ENCODE measurements around the gene LIPH.
A peak's percentile ranks its signal among the peaks of the same experiment; 100 is the strongest.

LIPH gene

DNA sequence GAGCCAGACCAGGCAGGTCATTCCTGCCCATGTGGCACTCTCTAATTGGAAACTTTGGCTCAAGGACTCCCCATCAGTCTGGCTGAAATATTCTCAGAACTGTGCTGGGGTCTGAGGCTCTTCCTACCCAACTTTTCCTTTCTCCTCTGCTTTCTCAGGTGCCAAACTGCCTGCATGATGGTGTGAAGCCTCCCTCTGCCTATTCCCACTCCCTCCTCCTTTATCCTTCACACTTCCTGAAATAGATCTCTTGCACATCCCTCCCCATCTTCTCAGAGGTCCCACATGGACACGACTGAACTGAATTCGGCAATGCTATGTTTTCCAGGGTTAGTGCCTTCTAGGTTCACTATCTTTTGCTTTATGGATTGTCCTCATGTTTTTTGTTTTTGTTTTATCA lies 12.5 kb downstream of the LIPH start:
- DNase-seq, result no peak

DNA sequence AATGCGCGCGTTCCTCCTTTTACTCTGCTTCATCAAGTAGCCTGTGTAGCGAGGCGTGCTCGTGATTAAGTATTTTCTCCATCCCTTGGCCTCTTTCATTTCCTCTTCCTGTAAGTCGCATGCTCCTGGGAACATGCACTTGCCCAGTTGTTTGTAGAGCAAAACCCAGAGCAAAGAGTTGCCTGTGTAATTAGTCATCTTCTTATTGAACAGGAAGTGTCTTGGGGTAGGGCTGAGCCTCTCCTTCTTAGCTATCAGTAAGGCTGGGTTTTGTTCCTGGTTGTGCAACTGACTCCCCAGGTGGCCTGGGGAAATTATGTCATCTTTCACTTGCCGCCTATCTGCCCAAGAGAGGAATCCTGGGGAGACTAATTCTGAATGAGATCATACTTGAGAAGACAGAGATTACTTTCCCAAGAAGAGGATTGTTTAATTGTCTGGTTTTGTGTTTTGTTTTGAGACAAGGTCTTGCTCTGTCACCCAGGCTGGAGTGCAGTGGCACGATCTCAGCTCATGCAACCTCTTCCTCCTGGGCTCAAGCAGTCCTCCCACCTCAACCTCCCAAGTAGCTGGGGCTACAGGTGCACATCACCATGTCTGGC lies 14.9 kb downstream of the LIPH start:
- no peak for DNase-seq

DNA sequence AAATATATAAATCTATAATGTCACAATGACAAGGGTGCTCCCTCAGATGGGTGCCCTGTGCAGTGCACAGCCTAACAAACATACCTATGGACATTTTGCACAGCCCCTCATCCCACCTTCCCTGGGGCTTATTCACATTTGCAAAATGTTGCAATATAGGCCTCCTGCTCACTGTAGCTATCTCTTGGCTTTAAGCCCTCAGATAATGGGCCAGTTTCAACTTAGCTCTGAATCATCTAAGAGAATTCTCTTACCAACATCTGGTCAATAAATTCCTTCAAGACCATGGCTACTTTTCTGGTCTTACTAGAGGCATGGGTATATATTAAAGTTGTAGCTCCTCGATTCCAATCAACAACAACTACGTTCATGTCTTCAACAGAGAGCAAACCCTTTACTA lies 17.9 kb downstream of the LIPH start:
- DNase-seq, result no peak

DNA sequence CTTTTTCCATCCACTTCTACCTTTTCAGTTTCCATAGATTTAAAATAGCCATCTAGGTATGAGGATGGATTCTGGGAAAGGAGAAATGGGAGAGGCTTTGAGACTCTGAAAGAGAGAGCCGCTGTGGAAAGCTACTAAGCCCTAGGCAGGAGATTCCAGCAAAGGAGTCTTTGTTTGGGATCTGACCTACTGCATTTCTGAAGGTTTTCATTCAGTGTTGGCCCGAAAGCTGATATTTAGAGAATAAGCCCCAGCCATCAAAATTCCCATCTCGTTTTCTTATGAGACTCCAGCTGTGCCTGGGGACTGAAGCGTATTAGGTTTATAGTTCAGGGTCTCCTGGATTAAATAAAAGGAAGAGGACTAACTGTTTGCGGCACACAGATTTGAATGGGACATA lies 19.5 kb downstream of the LIPH start:
- DNase-seq, result no peak

DNA sequence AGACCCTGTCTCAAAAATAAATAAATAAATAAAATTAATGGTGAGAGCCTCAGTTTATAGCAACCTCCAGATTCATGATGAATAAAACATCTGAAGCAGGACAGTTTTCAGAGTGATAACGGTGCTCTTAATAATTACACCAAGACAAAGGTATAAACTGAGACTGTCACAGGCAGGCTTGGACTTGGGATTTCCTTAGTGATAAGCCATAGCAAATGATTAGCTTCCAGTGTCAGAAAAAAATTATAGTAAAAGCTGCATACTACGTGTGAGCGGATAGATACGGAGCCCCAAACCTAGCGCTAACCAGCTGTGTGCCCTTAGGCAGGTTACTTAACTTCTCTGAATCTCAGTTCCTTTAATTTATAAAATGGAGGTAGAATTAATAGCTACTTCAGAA lies 21.5 kb downstream of the LIPH start:
- DNase-seq, result no peak

DNA sequence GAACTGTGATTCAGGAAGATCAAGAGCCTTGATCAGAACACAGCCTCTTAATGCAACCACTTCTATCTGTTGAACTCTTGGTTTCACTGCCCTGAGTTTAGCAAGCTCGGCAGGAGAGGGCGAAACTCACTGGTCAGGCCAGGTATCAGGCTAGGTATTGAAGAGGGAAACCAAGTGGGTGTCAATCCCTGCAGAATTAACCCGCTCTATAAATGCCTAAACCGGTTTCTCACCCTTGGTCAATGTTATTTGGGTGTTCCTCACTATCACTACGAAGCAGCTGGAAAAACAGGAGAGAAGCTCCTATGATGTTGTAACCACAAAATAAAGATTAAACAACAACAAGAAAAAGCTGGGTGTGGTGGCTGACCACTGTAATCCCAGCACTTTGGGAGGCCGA lies 23.9 kb downstream of the LIPH start:
- DNase-seq, result no peak

DNA sequence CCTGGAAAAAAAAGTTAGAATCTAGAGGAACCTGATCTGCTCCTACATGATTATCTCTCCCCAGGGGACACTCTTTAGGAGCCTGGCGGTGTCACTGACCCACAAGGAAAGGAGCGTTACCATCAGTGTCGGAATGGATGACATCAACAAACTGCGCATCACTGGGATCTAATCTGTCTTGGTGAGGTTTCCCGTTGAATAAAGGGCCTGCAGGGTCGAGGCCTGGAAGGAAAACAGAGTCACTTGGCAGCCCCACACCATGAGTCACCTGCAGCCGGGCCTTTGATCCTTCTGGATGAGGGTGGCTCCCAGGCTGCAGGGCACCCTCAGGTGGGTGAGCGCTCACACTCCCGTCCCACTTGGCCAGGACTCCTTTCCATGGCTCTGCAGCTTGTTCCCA lies 25.0 kb downstream of the LIPH start:
- DNase-seq, result no peak

DNA sequence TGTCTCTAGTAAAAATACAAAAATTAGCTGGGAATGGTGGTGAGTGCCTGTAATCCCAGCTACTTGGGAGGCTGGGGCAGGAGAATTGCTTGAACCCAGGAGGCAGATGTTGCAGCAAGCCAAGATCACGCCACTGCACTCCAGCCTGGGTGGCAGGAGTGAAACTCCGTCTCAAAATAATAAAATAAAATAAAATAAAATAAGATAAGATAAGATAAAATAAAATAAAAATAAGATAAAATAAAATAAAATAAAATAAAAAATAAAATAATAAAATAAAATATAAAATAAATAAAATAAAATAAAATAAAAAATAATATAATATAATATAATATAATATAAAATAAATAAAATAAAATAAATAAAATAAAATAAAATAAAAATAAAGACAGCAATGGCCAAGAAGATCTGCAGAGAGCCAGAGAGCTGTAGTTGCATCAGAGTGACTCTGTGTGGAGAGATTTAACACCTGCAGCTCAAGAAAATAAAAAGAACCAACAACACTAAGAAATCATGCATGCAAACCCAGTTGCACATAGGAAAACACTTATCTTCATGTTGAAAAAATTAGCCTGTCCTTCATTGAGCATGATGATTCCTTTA lies 25.9 kb downstream of the LIPH start:
- no peak for DNase-seq

DNA sequence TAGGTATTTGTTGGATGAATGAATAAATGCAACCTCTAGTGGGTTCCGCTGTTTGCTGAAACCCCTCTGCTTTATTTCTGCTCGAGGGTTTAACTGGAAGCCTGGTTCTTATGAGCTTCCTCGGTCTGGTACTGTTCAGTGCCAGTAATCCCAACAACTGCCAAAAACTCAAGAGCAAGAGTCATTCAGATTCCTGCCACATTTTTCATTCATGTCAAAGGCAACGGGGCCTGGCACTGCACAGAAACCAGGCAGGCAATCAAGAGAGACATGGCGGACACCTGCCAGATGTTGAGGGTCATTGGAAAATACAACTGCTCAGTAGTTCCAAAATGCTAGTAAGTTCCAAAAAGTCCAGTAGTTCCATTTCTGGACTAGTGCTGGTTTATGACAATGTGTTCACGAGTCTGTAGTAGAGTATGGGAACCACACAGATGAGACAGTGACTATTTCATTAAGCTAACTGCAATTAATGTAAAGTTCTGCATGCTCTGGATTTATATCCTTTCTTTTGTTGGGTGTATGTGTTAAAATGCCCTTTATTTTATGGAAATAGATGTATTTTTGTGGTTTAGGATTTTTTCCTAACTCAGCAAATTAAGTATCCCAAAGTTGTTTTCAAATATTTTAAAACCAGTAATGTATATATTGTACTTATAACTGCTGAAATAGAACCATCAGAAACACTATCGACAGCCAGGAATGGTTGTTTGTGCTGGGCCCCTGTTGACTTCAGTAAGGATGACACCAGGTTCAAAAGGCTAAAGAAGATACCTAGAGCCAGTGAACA lies 30.8 kb downstream of the LIPH start:
- DNase-seq, result no peak

DNA sequence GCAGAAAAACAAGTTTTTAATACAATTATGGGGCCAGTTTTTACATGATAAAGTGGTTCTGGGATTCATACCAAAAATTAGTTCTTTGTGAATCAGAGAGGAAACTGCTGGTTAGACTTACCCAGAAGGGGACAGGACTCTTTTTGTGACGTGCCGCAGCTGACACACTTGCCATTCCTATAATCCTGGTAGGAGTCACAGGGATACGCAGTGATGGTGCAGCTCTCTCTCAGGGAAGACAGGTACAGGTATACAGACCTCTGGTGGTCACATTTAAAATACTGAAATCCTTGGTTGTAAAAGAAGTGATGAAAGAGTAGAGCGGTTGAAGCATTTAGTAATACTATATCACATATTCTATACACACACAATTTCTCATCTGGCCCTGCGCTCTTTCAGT lies 33.4 kb downstream of the LIPH start:
- no peak for DNase-seq

DNA sequence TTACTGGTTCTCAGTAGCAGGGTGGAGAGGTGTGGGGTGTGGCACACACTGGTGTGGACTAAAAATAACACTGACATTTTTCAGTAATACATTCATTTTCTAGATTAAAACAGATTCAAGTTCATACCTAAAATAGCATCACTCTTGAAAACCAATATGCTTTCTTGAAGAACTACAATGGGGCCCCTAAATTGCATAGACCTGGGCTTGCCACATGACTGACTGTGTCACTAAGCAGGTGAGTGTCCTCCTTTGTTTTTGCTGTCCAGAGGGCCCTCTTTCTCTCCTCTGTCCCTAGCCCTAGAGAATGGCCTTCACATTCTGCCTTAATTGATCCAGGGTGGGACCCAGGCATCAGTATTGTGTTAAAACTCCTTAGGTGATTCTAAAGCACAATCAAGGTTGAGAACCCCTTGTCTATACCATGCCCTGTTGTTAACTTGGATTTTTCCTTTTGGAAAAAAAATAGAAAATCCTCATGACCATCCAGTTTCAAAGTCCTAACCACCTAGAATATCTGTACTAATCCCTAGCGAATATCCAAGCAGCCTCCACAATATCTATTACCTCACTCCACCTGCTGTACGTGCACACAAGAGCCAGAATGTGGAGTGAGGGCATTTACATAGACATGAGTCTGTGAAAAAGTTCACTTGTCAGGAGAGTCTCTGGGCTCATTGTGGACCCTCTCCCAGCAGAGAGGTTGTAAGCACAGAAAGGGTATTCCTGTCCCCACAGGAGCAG lies 34.8 kb downstream of the LIPH start:
- DNase-seq, result no peak

DNA sequence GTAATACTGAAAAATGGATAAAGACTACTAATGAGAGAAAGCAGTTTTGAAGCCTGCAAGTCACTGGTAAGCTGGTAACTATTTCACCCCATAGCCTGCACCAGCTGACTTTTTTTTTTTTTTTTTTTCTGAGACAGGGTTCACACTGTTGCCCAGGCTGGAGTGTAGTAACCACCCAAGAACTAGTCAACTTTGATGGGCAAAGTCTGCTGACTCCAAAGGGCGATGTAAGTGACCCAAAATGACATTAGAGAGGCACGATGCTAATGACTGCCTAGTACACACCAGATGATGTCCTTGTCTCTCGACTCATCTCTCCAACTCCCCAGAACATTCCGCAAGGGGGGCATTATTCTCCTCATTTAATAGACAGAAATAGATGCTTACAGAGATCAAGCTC lies 40.7 kb downstream of the LIPH start:
- no peak for DNase-seq

DNA sequence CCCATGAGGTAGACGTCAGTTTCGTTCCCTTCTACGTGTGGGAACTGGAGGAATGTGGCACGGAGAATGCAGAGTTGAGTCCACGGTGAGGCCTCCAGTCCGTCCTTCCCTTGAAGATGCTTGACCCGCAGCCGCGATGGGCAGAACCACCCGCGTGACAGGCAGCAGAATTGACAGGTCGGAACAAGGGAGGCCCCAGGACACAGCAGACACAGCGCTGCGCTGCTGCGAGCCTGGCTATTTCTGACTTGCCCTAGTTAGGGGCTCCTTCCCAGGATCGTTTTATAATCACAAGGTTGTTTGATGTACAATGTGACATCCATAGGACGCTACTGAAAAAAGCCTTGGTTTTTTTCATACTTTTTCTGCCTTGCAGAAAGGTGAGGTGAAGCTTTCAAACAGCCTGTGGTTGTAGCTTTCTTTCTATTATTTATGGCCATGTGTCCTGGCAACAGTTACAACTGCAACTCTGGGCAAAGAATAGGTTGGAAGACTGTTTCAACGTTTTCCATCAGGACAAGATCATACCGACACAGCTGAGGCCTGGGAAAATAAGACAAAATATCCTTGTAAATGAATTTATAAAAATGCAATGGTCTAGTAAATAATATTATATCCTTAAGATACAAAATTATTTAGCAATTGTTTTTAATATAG lies 43.9 kb downstream of the LIPH start:
- DNase-seq, result peak; percentile 85

DNA sequence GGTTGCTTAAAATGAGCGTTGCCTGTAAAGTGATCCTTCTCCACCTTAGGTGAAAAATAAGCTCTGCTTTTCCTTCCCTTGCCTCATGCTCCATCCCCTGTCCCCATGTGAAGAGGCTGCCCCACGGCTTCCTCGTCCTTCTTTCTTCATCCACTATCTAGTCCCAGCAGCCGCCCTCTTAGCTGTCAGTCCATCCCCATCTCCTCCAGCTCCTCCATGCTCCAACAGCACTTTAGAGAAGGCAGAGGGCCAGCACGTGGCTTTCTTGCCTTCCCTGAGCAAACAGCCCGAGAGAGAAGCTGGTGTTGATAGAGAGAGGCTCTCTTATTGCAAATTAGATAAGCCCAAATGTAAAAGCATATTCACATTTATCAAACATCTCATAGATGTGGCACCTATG lies 44.5 kb downstream of the LIPH start:
- no peak for DNase-seq

DNA sequence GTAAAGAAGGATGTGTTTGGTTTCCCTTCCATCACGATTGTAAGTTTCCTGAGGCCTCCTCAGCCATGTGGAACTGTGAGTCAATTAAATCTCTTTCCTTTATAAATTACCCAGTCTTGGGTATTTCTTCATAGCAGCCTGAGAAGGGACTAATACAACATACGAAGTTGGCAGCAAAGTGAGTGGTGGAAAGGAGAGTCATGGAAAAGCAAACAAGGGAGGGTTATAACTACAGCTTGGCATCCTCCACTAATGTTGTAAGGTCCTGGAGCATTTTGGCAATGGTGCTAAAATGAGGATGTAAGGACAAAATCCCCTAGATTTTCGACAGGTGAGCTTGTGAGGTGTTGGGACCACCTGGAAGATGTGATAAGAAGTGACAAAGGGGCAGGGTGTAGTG lies 47.8 kb downstream of the LIPH start:
- no peak for DNase-seq

DNA sequence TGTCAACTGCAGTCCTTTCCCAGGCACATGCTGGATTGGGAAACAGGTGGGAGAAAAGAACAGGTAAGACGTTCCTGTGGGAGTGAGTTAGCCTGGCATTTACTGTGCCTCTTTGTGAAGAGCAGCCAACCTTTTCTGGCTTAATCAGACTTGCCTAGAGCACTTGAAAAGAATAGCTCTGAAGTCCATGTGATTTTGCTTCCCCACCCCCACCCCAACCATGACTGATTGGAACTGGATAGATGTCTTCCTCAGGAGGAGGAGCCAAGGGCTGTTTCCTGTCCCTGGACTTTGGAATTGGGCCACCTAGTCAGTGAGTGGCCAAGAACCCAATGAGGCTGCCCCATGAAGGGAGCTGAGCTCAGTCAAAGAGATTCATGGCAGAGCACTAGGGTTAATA lies 48.9 kb downstream of the LIPH start:
- DNase-seq, result no peak

DNA sequence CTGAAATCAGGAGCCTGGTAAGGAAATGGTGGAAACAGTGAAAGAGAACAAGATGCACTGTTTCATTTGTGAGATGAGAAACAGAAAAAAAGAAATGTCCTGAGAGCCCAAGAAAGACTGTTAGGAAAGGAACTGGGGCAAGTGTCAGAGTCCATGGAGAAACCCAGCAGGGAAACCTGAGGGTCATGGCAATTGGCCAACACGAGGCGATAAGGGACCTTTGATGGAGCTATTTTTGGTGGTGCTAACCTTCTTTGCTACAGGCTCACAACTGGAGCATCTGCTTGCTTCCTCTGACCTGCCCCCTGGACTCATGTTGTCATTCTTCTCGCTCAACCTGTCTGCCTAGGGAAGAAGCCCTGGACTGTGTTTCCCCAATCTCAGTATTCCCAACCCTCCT lies 49.4 kb downstream of the LIPH start:
- DNase-seq, result no peak

DNA sequence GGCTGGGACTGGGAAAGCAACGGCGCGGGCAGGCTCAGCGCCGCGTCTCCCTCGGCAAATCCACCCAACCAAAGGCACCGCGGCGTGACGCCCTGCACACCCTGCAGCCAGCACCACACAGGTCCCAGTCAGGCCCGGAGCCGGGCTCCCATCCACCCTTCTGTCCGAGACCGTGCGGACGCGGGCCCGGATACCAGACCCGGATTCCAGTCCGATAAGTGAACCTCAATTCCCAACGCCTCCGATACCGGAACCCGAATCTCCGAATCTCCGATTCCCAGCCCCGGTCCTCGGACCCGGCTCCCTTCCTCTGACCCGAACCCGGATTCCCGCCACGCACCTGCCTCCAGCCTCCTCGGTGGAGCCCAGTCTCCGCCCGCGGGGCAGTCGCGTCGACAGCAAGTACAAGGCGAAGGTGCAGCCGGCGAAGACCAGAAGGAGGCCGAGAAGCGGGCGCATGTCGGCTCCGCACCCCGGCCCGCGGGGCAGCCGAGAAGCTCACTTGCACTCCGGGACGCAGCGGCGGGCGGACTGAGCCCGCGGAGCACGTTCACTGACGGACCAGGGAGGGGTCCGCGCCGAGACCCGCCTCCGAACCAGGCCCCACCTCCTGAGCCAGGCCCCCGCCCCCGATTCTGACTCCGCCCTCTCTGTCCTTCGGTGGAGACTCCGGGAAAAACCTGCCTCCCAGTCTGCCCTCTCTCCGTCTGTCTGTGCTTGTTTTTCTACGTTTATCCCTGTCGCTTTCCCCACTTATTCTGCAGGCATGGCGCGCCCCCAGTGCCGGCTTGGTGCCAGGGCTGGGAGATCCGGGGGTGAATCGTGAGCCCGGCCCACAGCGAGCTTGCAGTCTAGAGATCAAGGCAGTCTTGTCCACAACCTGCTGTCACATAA lies 53.6 kb downstream of the LIPH start, which contains the start of gene TMEM41A:
Gene TMEM41A, minus strand, starts transcription at position 533 of the 894 bp plus-strand sequence. Its CDS starts 74 bp downstream, at position 459.
- peak; percentile 95 for DNase-seq

DNA sequence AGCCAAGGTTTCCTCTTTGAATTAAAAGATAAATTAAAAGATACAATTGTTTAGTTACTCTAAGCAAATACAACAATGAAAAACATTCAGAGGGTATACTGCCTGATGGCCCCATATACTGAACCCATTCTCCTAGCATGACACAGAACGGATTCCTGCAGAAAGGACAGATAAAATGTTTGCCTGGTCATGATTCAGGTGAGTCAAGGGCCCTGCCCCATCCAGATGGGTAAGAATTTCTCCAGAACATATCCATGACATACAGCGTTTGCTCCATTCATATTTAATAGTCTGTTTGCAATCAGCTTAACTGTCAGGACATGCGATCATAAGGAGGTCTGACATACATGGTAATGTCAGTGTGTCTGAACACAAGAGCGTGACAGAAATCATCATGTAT lies 62.1 kb downstream of the LIPH start:
- no peak for DNase-seq

DNA sequence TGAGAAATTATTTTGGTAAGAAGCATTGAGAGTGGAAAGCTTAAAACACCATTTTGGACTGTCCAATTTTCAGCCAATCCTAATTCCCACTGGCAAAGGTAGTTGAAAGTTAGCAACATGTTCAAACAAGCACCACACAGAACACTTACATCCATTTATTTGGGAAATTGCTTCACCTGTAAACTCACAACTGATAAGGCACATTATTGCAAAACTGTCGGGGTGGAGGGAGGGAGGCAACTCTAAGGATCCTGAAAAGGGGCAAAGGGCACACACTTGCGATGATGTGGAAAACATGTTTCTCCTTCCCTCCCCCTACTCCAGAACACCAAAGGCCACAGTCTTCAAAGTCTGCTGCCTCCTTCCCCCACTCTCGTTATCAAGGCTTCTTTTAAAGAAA lies 62.9 kb downstream of the LIPH start:
- no peak for DNase-seq

DNA sequence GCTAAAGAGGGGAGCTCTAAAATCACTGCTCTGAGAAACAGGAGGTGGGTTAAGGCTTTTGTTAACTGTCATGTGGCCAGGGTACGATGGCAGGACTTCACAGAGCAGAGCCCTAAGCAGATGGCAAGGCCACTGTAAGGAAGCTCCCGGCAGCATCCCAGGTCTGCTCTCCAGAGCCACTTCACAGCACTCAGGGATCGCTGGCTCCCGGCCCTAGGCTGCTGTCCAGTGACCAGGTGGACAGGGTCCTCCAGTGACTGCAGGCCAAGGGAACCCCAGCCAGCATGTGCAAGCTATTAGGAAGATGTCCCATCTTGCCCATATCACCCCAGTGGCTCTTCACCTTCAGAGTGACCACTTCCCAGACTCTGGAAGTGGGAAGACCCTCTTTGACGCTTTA lies 63.9 kb downstream of the LIPH start:
- no peak for DNase-seq

DNA sequence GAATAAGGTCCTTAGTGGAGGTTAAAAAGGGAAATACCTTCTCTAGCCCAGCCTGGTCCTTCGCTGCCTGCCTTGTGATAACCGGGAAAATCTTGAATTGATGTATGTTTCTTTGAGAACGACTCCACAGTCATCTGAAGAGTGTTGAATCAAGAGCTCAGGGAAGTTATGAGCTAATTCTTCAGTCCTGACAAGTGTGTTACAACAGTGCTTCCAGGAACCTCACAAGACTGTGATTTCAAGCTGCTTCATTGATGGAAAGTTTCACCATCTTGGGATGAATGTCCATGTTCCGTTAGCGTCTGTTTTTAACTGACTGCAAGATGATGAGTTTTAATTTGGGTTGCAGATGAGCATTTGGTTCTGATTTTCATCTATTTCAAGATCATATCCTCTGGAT lies 66.0 kb downstream of the LIPH start:
- DNase-seq, result no peak
